Measurements from ENCODE around the gene COASY. TPM values are rescaled to one million over a fixed set of nuclear protein-coding genes. Genes with fewer than 3 reads are reported as not detected.
A peak's percentile ranks its signal among the peaks of the same experiment; 100 is the strongest.

The COASY gene
- total RNA-seq, 1 experiment from 2014 or later = 63.6 TPM

DNA sequence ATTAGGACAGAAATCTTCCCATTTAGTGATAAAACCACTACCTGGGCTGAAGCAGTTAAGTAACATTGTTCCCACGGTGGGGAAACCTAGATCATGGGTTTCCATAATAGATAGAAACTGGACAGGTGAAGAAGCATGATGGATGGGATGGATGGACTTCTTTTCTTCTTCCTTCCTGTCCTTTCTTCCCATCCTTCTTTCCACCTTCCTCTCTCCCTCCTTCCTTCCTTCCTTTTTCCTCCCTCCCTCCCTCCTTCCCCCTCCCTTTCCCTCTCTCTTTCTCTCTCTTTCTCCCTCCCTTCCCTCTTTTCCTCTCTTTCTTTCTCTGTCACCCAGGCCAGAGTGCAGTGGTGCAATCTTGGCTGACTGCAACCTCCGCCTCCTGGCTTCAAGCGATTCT lies 12.5 kb downstream of the COASY start:
- DNase-seq (ENCODE audit: low spot score) = no peak

DNA sequence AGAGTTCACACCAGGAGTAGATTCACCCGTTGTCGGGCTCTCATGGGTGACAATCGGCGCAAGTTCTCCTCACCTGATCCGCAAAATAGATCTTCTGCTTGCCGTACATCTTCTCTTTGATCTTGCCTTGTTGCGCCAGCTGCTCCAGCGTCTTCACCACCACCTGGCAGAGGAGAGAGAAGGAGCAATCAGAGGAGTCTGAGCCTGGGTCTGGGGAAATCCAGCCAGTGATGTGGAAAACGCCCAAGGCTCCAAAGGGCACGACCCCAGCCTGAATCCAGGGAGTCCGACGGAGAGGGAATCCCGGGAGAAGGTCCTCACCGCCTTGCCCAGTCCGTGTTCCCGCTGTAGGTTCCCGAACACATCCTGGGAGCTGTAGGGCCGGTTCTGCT lies 15.2 kb downstream of the COASY start:
- no peak for DNase-seq (ENCODE audit: low spot score)

DNA sequence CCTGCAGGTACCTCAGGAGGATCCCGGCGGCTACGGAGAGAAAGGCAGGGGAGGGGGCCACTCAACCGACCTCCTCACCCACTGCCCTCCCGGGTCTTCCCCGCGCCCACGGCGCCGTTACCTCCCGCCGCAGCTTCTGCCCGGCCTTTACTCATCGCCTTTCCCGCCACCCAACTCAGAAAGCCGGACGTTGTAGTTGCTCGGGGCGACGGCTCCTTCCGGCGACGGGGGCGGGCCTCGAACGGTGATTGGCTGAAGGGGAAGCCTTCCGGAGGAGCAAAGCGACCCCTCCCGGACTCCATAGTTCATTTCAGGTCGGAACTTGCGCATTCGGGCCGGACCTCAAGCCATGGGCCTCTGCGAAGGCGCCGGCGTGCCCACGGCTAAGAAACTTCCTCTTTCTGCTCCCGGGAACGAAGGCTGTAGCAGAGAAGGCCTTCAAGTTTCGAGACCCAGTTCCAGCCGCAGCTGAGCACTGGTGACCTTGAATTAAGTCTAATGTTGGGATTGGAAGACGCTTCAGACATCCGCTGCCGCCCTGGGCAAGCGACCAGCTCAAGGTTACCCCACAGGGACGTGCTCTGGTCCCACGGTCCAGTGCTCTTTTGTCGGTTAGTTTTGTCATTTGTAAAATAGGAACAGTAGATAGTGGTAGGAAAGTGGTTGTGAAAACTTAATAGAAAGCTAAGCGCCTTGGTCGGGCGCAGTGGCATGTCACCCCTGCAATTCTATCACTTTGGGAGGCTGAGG lies 15.8 kb downstream of the COASY start, which contains the start of gene PSMC3IP:
Gene PSMC3IP, minus strand, starts transcription at position 198 of the 750 bp plus-strand sequence. Its CDS starts 43 bp downstream, at position 155.
- peak; percentile 96 for DNase-seq (ENCODE audit: low spot score)

DNA sequence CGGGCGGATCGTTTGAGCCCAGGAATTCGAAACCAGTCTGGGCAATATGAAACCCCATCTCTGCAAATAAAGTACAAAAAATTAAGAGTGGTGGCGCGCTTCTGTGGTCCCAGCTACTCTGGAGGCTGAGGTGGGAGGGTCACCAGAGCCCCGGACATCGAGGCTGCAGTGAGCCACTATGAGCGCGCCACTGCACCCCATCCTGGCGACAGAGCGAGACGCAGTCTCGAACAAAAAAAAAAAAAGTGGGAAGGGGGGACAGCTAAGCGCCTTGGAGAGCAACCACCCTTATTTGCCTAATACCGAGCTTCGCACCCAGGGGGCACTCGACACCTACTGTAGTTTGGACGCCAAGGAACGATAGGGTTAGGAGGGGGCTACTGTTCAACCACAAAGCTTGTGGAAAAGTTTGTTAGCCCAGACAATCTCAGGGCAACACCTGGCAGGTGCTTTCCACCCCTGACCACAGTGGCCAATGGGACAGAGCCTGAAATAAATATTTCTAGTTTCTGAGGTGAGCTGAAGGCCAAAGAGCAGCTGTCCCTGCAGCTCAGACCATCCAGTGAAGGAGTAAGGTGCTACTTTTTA lies 16.4 kb downstream of the COASY start:
- peak; percentile 77 for DNase-seq (ENCODE audit: low spot score)

DNA sequence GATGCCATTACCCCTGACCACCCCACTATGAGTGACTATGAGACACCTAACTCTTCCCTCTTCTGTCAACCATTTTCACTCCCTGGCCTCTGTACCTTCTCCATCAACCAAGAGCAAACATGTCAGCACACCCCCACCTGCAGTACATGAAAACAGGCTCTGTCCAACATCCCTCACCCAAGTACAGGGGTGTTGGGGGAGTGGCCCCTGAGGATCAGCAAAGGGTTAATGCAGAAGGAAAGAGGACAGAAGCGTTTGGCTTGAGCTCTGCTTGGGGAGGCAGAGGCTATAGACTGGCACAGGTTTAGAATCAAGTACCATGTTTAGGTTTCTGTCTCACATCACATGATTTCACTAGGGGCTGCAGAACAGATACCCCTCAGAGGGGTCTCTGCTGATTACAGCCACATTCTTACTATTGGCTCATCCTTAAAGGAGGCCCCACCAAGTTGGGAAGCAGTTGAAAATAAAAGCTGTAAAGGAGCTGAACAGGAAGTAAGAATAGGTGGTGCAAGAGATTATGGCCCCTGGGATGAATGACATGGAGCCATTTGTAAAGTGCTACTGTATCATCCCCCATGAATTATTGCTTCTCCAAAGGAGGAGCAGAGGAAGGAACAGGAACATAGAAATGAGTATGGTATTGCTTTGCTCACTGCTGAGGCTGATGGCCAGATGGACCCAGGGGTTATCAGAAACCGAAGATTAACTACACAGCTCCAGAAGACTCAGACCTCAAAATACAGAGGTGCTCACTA lies 18.0 kb downstream of the COASY start:
- no peak for DNase-seq (ENCODE audit: low spot score)

DNA sequence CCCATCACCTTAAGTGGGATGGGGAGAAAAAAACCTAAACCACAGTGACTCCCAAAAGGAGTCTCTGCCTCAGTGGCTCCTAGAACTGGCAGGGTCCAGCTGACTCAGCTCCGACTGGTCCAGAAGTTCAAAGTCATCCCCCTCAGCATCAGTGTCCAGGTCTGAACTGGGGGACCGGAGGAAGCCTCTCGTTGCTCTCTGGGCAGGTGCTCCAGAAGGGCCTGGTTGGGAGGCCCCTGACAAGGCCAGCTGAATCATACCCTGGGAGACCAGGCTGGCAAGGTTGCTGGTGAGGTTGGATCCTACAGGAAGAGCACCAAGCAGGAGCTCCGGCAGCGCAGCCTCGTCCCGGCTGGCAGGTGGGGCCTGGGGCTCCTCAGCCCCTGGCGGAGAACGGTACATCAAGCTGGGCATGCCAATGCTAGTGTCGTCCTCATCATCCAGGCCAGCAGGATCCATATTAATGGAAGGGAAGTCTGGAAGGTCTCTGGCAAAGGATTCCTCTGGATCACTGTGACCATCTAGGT lies 19.9 kb downstream of the COASY start:
- no peak for DNase-seq (ENCODE audit: low spot score)

DNA sequence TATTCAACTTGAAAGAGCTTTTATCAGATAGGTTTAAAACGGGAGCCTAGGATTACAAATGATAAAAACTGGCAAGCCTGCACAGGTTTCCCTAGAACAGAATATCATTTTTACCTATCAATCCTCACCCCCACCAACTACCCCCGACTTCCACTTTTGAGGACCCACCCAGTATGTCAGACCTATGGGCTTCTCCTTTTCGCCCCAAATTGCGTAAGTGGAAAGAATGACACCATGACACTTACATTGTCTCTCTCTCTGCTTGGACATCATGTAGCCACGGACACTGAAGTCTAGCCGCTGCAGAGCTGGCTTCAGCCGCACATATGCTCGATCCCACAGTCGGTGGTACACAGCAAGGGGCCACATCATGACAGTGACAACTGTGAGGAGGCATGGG lies 22.9 kb downstream of the COASY start:
- no peak for DNase-seq (ENCODE audit: low spot score)

DNA sequence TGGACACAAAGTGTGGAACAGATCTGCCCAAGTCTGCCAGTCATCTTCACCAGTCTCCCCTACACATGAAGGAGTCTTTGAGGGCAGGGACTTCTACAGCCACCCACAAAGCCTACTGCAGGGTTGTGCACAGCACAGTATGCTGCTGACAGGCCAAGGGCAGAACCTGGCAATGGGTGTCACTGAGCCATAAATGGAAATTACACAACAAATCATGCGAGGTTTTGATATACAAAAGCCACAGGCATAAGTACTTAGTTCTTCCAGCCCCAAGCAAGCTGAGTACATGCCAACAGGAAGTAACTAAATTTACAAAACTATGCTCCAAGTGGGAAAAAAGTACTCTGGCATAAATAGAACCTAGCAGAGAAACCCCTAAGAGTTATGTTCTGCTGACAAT lies 23.4 kb downstream of the COASY start:
- no peak for DNase-seq (ENCODE audit: low spot score)

DNA sequence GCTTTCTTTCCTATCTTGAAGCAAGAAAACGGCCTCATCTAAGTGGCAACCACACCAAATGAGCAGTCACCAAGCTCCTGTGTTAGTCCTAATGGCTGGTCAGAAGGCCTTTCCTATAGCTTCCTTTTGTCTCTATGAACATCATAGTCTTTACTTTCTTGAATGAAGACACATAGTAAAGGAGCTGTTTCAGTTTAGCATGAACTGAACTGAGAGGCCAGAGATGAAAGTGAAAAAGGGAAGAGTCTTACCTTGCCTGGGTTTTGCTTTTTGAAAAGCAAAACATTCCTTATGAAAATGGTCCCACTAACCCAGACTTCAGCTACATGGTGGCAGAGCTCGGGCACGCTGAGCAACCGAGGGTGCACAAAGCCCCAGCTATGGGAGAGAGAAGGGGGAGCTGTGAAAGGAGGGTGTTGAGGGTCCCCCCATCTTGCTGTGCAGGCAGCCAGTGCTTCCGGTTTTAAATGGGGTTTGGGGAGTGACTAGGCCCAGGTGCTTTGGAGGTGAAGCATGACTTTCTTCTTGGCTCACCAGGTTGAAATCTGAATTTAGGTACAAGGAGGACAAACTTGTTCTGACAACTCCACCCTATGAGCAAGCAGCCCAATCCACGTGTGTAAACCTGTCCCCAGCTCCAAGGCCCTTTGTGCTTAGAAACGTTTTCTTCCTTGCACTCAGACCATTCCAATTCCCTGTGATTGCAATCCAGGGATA lies 24.7 kb downstream of the COASY start:
- DNase-seq (ENCODE audit: low spot score) = no peak

DNA sequence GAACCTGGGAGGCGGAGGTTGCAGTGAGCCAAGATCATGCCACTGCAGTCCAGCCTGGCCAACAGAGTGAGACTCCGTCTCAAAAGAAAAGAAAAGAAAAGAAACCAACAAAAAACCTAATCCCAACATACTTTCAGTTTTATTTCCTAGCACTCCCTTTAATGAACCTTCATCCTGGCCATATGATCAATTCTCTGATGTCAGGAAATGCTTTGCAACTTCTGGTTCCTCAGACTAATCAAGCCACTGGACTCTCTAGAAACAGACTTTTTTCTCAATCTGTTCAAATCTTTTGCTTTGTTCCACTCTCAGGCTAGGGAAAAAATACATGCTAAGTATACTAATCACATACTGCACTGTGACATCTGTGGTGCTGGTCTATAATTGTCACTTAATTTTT lies 28.9 kb downstream of the COASY start:
- no peak for DNase-seq (ENCODE audit: low spot score)

DNA sequence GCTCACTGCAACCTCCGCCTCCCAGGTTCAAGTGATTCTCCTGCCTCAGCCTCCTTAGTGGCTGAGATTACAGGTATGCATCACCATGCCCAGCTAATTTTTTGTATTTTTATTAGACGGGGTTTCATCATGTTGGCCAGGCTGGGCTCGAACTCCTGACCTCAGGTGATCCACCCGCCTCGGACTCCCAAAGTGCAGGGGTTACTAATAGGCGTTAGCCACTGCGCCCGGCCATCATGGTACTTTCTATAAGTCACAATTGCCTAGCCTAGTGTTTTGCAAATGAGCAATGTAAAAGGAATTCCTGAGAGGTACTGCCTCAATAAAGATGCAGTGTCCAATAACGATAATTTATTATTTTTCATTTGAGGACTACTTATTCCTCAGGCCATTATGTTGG lies 29.5 kb downstream of the COASY start:
- DNase-seq (ENCODE audit: low spot score) = peak; percentile 37

DNA sequence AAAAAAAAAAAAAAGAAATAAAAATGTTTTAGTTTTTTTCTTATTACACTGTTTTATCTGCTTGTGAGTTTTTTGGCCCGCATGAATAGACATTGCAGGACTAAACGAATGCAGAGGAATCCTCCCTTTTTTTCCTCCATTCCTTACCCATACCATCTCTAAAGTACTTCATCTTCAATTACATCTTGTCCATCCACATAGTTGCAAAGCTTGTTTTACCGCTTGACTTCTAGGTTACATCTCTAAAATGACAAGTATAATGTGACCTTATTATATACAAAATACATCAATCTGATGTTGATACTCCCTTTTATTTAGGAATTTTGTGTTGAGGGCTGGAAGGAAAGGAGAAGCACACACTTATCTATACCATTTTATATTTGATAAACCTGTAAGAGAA lies 34.4 kb downstream of the COASY start:
- no peak for DNase-seq (ENCODE audit: low spot score)

DNA sequence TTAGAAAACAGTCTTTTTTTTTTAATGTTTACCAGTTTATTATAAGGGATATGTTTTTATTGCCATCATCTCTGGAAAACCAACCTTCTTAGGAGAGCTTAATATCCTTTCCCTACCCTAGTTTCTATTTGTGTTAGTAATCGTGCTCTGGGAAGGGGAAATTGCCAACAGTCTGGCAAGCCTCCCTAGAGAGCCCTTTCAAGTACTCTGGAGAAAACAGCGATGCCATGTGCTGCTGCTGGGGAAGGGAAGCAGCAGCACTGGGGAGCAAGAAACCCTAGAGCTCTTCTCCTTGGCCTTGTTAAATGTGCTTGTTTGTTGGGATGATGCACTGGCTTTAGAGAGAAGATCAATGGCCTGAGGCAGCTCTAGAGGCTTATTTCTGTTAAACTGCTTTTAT lies 37.0 kb downstream of the COASY start:
- DNase-seq (ENCODE audit: low spot score) = no peak

DNA sequence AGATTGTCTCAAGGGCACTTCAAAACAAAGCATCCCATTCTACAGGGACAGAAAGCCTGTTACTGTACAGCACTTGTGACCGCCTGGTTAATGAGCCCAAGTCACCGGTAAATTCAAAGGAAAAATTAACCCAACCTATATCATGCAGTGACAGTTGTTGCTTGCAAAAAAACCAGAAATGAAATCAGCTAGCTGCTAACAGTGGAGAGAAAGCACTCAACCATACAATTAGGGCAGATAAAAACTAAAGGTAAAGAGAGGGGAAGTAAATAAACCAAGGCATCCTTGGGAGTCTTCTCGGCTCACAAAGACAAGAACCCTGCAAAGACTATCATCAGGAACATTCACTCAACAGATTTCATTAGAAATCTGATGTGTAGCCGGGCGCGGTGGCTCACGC lies 41.4 kb downstream of the COASY start:
- no peak for DNase-seq (ENCODE audit: low spot score)

DNA sequence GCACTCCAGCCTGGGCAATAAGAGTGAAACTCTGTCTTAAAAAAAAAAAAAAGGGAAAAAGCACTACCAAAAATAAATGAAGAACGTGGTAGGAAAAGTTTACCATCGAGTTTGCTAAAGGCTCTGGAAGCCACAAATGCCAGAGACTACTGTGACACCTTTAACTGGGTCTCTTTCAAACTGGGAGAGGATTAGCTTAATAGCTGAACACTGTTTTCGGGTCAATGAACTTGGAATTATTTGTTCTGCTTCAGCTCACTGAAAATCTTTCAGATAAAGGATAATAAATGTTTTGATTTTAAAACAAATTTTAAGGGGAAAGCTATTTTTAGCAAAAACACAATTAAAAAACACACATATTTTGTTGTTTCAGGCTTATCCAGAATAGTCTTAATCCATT lies 45.8 kb downstream of the COASY start:
- DNase-seq (ENCODE audit: low spot score) = no peak

DNA sequence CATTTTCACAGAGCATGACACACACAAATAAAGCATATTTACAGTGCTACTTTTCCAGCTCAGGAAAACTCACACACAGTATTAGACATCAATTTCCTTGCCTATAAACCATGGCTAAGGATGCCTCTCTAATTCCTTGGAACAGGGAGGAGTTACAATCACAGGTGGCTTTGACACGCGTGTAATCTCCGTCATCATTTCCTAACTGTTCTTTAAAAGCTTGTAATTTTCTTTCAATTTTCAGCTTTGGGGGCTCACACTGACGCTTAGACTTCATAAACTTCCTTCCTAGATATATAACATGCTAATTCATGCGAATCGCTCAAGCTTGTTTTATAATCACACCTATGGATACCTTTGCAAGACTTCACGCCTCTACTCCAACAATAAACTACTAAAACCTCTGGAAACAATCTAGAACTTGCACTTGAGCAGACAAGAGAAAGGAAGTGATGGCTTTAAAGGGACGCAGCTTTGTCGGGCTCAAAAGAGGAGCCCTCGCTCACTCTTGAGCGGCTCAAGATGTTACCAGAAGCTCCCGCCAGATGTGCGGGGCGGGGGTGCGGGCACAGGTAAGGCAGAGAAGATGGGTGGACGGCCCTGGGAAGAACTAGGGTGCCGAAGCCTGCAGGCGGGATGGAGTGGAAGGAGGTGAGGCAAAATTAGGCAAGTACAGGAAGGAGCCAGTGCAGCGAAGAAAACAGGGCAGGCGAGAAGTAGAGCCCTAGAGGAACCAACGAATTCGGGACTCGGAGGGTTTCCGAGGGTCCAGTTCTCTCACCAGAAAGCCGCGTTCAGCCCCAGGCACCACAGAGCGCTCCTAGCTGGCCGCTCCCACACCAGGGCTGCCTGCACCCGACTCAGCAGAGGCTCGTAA lies 46.6 kb downstream of the COASY start:
- peak; percentile 19 for DNase-seq (ENCODE audit: low spot score)

DNA sequence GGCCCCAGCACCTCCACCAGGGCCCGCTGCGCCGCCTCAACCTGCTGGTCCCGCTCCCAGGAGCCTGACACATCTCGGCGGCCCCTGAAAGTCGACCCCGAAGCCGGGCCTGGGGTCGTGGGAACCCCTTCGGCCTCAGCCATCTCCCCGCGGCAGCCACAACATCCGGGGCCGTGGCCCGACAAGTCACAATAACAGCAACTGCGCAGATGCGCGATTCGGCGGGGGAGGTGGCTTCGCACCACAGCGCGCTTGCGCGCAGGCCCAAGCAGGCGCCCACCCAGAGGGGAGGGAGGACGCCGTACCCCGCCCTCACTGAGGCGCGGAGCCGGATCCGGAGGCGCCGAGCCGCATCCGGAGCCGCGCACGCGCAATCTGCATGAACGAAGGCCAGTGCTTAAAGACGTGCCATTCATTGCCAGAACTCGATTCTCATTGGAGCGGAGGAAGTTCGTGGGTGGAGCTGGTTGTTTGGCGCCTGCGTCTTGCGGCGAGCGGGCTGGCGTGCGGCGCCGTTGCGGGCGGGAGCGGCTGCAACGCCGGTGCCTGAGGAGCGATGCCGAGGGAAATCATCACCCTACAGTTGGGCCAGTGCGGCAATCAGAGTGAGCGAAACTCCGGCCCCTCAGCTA lies 47.4 kb downstream of the COASY start, which contains the start of the genes RETREG3 and TUBG1:
Gene RETREG3, minus strand, starts transcription at position 193 of the 632 bp plus-strand sequence. Its CDS starts 50 bp downstream, at position 143.
Gene TUBG1, plus strand, starts transcription at position 502 of the 632 bp plus-strand sequence. Its CDS starts 55 bp downstream, at position 557.
- peak; percentile 99 for DNase-seq (ENCODE audit: low spot score)

DNA sequence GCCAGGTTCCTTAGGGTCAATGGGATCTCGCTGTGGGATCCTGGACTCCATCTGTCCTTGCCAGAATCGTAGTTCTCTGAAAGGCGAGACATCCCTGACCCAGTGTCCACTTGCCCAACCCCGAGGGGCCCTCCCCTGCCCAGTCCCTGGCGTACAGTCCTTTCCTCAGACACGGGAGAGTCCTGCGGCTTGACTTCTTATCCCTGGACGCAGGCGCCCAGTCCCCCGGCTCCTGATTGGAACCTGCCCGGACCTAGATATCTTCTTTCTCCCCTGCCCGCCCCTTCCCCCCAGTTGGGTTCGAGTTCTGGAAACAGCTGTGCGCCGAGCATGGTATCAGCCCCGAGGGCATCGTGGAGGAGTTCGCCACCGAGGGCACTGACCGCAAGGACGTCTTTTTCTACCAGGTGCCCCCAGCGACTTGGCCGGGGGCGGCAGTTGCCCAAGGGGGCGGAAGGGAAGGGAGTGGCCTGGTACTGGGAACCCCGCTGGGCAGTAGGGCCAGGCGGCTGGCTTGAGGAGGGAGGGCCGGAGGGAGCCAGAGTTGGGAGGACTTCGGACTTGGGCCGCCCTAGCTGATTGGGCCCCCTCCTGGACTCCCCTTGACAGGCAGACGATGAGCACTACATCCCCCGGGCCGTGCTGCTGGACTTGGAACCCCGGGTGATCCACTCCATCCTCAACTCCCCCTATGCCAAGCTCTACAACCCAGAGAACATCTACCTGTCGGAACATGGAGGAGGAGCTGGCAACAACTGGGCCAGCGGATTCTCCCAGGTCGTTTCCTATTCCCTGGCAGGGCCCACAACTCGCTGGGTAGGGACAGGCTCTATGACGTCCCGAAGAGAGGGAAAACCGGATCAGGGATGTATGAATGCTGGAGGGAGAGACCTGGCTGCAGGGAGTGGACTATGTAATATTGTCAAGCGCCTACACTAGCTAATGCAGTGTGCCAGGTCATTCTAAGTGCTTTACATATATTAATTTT lies 48.2 kb downstream of the COASY start:
- peak; percentile 16 for DNase-seq (ENCODE audit: low spot score)

DNA sequence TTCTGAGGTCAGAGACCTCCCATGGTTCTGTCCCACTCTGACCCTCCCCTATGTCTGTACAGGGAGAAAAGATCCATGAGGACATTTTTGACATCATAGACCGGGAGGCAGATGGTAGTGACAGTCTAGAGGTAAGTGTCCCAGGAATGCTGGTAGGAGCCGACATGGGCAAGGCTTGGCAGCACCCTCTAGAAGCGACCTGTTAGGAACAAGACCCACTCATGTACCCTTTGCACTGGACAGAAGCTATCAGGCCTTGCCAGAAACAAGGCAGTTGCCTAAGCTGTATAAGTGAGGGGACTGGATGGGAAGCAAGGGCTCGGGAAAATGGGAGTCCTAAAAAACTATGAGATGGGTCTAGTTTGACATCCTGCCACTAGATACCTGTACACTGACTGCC lies 50.1 kb downstream of the COASY start:
- DNase-seq (ENCODE audit: low spot score) = no peak

All from A172 (cell line).